K562 (cell line): Measurements from ENCODE around the gene RIOX2.

Experiments used
- ATF7 ChIP-seq: fragments of 450-650 bp; IDR thresholded peaks from 2 replicates; pipeline ENCODE4 v1.7.1; 2014; ENCODE audit warnings: mild to moderate bottlenecking, moderate library complexity
- BACH1 ChIP-seq: fragments of 200-800 bp; sonication (Bioruptor generic); IDR thresholded peaks from 2 replicates; pipeline ENCODE4 v1.6.1; 2016; ENCODE audit warnings: missing genetic modification characterization, missing compliant biosample characterization
- POLR3G ChIP-seq: IDR thresholded peaks from 2 replicates; pipeline ENCODE4 v1.6.1; 2011; ENCODE audit not compliant: insufficient read length, insufficient replicate concordance; ENCODE audit errors: extremely low read depth
- RNF2 ChIP-seq: sonication (generic); IDR thresholded peaks from 2 replicates; pipeline ENCODE4 v1.6.1; 2016
- ZBTB11 ChIP-seq, 3 experiments: fragments of 200-800 bp in 1 of 3; fragments of 250-450 bp in 1 of 3; fragments of 450-650 bp in 1 of 3; sonication (Bioruptor Pico) in 1 of 3; sonication (Bioruptor generic) in 1 of 3; formaldehyde crosslinking in 1 of 3; IDR thresholded peaks; 2 replicates each; pipeline versions ENCODE4 v1.6.1 to v1.8.0; 2016 to 2022; ENCODE audit warnings: mild to moderate bottlenecking in 2 of 3, missing genetic modification characterization in 2 of 3, missing compliant biosample characterization in 1 of 3, moderate library complexity in 1 of 3
- ZNF124 ChIP-seq: sonication (generic); formaldehyde crosslinking; IDR thresholded peaks from 2 replicates; pipeline ENCODE4 v1.8.1; 2022; ENCODE audit warnings: missing genetic modification reagents
- ZNF134 ChIP-seq: fragments of 250-450 bp; sonication (Bioruptor Pico); conservative IDR thresholded peaks from 2 replicates; pipeline ENCODE4 v1.4.0; 2020
- ZNF217 ChIP-seq: sonication (generic); formaldehyde crosslinking; IDR thresholded peaks from 2 replicates; pipeline ENCODE4 v1.8.0; 2022; ENCODE audit warnings: mild to moderate bottlenecking, missing genetic modification reagents
- TF ChIP-seq, protein P1 (sequence below): fragments of 450-650 bp; formaldehyde crosslinking; IDR thresholded peaks from 2 replicates; pipeline ENCODE4 v1.4.0; 2022; ENCODE audit warnings: missing genetic modification characterization
- TF ChIP-seq, protein P2 (sequence below), 3 experiments: IDR thresholded peaks in 2 of 3; conservative IDR thresholded peaks in 1 of 3; 2 replicates each; pipeline ENCODE4 v1.5.1; 2011 to 2012; ENCODE audit warnings: low read length in 3 of 3, mild to moderate bottlenecking in 3 of 3, control low read depth in 2 of 3, improper control_type of control experiment in 1 of 3, inconsistent platforms in 1 of 3, low read depth in 1 of 3, mixed read lengths in 1 of 3, moderate library complexity in 1 of 3; ENCODE audit not compliant: insufficient read depth in 2 of 3
- TF ChIP-seq, protein P3 (sequence below): sonication (generic); formaldehyde crosslinking; IDR thresholded peaks from 2 replicates; pipeline ENCODE4 v1.8.0; 2022; ENCODE audit warnings: mild to moderate bottlenecking, missing genetic modification reagents
- TF ChIP-seq, protein P4 (sequence below), 2 experiments: fragments of 450-650 bp; IDR thresholded peaks; 2 replicates each; pipeline ENCODE4 v1.6.1; 2016; ENCODE audit warnings: mild to moderate bottlenecking in 2 of 2, borderline replicate concordance in 1 of 2, low read depth in 1 of 2, moderate library complexity in 1 of 2
- TF ChIP-seq, protein P5 (sequence below), 2 experiments: fragments of 450-650 bp in 1 of 2; sonication (generic) in 1 of 2; formaldehyde crosslinking; conservative IDR thresholded peaks; 2 replicates each; pipeline versions ENCODE4 v1.4.0 to v1.8.1; 2020 to 2022; ENCODE audit warnings: mild to moderate bottlenecking in 1 of 2, missing genetic modification reagents in 1 of 2

GRCh38 chr3:97895216-97895615, 77.0 kb downstream of the RIOX2 start:
- TF ChIP-seq POLR3G (no peak), ZNF124 (CRISPR knock-in tag) (no peak), ZNF134 (no peak), RNF2 (no peak), ZBTB11 (CRISPR knock-in tag; IDR thresholded peaks at IDR 0.05) (no peak), ZNF217 (no peak), BACH1 (tag) (no peak), ATF7 (no peak)
- TF ChIP-seq, protein P1, sequence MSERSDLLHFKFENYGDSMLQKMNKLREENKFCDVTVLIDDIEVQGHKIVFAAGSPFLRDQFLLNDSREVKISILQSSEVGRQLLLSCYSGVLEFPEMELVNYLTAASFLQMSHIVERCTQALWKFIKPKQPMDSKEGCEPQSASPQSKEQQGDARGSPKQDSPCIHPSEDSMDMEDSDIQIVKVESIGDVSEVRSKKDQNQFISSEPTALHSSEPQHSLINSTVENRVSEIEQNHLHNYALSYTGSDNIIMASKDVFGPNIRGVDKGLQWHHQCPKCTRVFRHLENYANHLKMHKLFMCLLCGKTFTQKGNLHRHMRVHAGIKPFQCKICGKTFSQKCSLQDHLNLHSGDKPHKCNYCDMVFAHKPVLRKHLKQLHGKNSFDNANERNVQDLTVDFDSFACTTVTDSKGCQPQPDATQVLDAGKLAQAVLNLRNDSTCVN (CRISPR knock-in tag): no peak
- TF ChIP-seq, protein P2, sequence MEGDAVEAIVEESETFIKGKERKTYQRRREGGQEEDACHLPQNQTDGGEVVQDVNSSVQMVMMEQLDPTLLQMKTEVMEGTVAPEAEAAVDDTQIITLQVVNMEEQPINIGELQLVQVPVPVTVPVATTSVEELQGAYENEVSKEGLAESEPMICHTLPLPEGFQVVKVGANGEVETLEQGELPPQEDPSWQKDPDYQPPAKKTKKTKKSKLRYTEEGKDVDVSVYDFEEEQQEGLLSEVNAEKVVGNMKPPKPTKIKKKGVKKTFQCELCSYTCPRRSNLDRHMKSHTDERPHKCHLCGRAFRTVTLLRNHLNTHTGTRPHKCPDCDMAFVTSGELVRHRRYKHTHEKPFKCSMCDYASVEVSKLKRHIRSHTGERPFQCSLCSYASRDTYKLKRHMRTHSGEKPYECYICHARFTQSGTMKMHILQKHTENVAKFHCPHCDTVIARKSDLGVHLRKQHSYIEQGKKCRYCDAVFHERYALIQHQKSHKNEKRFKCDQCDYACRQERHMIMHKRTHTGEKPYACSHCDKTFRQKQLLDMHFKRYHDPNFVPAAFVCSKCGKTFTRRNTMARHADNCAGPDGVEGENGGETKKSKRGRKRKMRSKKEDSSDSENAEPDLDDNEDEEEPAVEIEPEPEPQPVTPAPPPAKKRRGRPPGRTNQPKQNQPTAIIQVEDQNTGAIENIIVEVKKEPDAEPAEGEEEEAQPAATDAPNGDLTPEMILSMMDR (IDR thresholded peaks at IDR 0.05 in 2 of 3, conservative IDR thresholded peaks at IDR 0.05 in 1 of 3; ENCODE audit: insufficient read depth in 2 of 3, low read depth in 1 of 3, low read length in 3 of 3): no peak
- TF ChIP-seq, protein P3, sequence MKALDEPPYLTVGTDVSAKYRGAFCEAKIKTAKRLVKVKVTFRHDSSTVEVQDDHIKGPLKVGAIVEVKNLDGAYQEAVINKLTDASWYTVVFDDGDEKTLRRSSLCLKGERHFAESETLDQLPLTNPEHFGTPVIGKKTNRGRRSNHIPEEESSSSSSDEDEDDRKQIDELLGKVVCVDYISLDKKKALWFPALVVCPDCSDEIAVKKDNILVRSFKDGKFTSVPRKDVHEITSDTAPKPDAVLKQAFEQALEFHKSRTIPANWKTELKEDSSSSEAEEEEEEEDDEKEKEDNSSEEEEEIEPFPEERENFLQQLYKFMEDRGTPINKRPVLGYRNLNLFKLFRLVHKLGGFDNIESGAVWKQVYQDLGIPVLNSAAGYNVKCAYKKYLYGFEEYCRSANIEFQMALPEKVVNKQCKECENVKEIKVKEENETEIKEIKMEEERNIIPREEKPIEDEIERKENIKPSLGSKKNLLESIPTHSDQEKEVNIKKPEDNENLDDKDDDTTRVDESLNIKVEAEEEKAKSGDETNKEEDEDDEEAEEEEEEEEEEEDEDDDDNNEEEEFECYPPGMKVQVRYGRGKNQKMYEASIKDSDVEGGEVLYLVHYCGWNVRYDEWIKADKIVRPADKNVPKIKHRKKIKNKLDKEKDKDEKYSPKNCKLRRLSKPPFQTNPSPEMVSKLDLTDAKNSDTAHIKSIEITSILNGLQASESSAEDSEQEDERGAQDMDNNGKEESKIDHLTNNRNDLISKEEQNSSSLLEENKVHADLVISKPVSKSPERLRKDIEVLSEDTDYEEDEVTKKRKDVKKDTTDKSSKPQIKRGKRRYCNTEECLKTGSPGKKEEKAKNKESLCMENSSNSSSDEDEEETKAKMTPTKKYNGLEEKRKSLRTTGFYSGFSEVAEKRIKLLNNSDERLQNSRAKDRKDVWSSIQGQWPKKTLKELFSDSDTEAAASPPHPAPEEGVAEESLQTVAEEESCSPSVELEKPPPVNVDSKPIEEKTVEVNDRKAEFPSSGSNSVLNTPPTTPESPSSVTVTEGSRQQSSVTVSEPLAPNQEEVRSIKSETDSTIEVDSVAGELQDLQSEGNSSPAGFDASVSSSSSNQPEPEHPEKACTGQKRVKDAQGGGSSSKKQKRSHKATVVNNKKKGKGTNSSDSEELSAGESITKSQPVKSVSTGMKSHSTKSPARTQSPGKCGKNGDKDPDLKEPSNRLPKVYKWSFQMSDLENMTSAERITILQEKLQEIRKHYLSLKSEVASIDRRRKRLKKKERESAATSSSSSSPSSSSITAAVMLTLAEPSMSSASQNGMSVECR (CRISPR knock-in tag): no peak
- TF ChIP-seq, protein P4, sequence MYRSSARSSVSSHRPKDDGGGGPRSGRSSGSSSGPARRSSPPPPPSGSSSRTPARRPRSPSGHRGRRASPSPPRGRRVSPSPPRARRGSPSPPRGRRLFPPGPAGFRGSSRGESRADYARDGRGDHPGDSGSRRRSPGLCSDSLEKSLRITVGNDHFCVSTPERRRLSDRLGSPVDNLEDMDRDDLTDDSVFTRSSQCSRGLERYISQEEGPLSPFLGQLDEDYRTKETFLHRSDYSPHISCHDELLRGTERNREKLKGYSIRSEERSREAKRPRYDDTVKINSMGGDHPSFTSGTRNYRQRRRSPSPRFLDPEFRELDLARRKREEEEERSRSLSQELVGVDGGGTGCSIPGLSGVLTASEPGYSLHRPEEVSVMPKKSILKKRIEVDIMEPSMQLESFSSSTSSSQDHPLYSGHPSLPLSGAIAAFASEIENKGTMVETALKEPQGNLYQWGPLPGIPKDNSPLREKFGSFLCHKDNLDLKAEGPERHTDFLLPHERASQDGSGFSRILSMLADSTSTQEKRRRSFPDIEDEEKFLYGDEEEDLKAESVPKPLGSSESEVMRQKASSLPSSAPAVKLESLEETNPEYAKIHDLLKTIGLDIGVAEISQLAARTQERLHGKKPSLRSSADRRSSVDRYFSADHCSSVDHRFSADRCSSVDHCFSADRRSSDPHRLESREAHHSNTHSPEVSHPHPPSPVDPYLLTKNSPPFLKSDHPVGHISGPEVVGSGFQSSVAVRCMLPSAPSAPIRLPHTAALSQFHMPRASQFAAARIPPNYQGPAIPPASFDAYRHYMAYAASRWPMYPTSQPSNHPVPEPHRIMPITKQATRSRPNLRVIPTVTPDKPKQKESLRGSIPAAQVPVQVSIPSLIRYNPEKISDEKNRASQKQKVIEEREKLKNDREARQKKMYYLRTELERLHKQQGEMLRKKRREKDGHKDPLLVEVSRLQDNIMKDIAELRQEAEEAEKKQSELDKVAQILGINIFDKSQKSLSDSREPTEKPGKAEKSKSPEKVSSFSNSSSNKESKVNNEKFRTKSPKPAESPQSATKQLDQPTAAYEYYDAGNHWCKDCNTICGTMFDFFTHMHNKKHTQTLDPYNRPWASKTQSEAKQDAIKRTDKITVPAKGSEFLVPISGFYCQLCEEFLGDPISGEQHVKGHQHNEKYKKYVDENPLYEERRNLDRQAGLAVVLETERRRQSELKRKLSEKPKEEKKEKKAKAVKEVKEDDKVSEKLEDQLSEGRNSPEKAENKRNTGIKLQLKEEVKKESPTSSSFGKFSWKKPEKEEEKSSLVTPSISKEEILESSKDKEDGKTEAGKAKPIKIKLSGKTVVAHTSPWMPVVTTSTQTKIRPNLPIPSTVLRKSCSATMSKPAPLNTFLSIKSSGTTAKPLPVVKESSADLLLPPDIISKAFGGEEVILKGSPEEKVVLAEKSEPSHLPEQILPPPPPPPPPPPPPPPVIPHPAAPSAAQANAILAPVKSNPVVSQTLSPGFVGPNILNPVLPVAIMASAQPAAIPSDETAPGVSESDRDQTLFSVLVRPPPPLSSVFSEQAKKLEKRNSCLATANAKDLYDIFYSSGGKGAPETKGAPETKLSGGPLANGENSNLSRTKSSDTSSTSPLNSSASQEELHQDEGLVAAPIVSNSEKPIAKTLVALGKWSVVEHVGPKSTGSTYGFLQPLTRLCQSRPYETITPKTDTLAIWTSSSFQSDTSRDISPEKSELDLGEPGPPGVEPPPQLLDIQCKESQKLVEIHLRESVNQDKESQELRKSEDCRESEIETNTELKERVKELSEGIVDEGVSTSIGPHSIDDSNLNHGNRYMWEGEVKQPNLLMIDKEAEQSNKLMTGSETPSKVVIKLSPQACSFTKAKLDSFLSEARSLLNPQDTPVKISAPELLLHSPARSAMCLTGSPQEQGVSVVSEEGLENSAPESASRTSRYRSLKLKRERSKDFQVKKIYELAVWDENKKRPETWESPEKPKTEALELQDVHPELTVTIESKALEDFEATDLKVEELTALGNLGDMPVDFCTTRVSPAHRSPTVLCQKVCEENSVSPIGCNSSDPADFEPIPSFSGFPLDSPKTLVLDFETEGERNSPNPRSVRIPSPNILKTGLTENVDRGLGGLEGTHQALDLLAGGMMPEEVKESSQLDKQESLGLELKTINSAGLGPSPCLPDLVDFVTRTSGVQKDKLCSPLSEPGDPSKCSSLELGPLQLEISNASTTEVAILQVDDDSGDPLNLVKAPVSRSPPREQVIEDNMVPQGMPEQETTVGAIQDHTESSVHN (IDR thresholded peaks at IDR 0.05; ENCODE audit: borderline replicate concordance in 1 of 2, low read depth in 1 of 2): no peak
- TF ChIP-seq, protein P5, sequence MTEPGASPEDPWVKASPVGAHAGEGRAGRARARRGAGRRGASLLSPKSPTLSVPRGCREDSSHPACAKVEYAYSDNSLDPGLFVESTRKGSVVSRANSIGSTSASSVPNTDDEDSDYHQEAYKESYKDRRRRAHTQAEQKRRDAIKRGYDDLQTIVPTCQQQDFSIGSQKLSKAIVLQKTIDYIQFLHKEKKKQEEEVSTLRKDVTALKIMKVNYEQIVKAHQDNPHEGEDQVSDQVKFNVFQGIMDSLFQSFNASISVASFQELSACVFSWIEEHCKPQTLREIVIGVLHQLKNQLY (CRISPR knock-in tag; conservative IDR thresholded peaks at IDR 0.05): no peak
